Large intestine (tissue), 3 donors: ENCODE measurements around the gene MYO1A. TPM values are rescaled to one million over a fixed set of nuclear protein-coding genes. Genes with fewer than 3 reads are reported as not detected.

Experiments used
- DNase-seq, 2 donors: peaks; one replicate each; pipeline versions ENCODE4 v3.0.0 to v3.0.0-alpha.2; 2013
- H3K27ac ChIP-seq: one replicate; pipeline ENCODE4 v1.5.1; 2013; ENCODE audit warnings: low read length
- H3K27me3 ChIP-seq: 2 replicates; pipeline ENCODE4 v1.6.1; 2013; ENCODE audit warnings: low read length; ENCODE audit not compliant: control insufficient read depth, insufficient read depth
- H3K36me3 ChIP-seq: 2 replicates; pipeline ENCODE4 v1.6.1; 2013; ENCODE audit warnings: low read length; ENCODE audit not compliant: control insufficient read depth, insufficient read depth
- H3K4me1 ChIP-seq: one replicate; pipeline ENCODE4 v1.6.1; 2013; ENCODE audit warnings: low read length; ENCODE audit not compliant: control insufficient read depth, insufficient read depth
- H3K4me3 ChIP-seq: one replicate; pipeline ENCODE4 v1.5.1; 2013; ENCODE audit warnings: low read length
- H3K9me3 ChIP-seq: one replicate; pipeline ENCODE4 v1.6.1; 2013; ENCODE audit warnings: mild to moderate bottlenecking, low read depth, low read length, moderate library complexity; ENCODE audit not compliant: control insufficient read depth
- WGBS: methylation state at CpG from one replicate; pipeline ENCODE4 v1.1.5; 2013; ENCODE audit warnings: low lambda C conversion rate; ENCODE audit not compliant: insufficient coverage; 5-methylcytosine and 5-hydroxymethylcytosine counted together
- polyA plus RNA-seq: library from polyadenylated mRNA; unstranded; fragments of 120-200 nt; gene quantifications from one replicate; pipeline ENCODE4 v1.2.1, GENCODE V29; 2013

MYO1A gene
- polyA plus RNA-seq, 1 donor, result 385 TPM

DNA sequence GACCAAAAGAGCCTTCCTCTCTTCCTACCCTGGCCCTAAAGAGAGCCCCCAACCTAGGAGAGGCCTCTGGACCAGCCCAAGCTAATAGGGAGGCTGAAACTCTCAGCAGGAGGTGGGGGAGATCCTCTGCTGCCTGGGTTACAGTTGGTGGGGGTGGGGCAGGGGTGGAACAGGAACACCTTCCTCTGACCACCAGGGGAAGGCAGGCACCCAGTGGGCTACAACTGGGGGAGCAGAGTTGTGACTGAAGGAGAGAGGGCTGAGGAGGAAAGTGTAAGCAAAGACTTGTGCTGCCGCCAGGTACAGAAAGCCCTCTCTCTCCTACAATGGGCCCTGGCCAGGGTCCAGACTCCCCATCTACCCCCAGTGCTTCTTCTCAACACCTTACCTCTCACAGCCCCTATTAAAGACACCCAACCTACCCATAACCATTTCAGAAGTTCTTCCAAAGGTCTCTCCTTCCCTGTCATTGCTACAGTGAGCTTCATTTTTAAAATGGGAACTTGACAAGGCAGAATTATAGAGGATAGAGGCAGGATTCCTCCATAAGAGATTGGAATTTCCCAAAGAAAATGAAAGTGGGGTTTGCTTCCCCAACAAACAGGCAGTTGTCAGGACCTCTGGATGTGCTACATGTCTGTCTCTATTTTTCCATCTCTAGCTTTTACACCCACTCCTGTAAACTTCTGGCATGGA lies 1.4 kb downstream of the MYO1A start:
- Histone ChIP-seq H3K27ac (peak overlapping the region; percentile 81), H3K9me3 (no peaks in the 10 kb centered on the region), H3K27me3 (no peaks in the 10 kb centered on the region), H3K36me3 (peaks cover 39% of the 10 kb centered on the region), H3K4me1 (peaks cover 38% of the 10 kb centered on the region), H3K4me3 (peak overlapping the region; percentile 54)
- no peak for DNase-seq
- no CpG with 5 or more reads among the region's 1 CpG for WGBS

DNA sequence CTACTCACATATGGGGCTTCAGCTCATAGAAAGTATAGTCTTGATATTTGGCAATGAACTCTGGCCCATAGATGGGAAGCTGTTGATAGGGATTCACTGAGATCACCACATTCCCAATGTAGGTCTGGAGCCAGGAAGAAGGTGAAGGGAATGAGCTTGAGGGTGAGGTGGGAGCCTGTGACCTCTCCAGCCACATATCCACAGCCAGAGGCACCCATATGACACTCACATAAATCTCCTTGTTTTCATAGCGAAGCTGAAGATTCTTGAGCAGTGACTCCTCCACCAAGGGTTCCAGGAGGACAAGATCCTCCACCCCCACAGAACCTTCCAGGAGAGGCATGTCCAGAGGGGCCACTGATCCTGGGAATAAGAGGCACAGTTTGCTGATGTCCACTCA lies 1.9 kb downstream of the MYO1A start:
- peak overlapping the region; percentile 81 for H3K27ac ChIP-seq

DNA sequence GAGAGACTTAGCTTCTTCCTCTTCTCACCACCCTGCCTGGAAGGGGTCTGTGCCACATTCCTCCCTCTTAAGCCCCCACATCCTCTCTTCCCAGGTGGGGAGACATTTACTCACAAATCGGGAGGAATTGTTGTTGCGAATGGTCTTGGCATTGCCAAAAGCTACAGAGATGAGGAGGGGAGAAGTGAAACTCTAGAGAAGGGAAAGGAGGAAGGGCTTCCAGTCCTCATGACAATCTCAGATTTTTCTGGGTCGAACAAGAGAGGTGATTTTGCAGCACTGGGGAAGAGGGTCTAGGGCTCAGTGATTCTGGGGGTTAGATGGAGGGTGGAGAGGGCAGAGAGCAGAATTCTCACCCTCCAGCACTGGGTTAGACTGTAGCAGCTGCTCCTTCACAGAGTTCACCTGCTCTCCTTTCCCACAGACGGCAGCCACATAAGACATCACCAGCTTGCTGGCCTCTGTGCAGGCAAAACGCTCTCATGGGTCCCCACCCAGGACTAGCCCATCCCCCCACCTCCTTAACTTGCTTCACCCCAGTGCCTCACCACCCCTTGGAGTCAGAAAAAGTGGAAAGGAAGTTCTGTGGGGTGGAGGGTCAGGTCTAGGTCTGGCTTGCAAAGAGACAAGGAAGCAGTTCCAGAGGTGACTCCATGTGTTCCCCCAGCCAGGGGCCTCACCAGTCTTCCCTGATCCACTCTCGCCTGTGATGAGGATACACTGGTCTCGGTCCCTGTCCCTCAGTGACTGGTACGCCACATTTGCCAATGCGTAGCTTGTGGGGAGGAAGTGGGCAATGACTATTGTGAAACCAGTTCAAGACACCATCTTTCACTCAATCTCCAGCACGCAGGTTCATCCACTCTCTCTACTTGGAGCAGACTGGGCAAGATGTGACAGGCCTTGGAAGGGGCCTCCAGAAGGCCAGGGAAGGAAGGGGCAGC lies 2.7 kb downstream of the MYO1A start:
- H3K9me3 ChIP-seq, result no peaks in the 10 kb centered on the region
- H3K4me1 ChIP-seq, result peaks cover 38% of the 10 kb centered on the region
- H3K27ac ChIP-seq, result peak overlapping the region; percentile 81
- no CpG with 5 or more reads among the region's 10 CpGs for WGBS
- no peaks in the 10 kb centered on the region for H3K27me3 ChIP-seq
- no peak for DNase-seq
- H3K4me3 ChIP-seq, result peak overlapping the region; percentile 54
- peaks cover 53% of the 10 kb centered on the region for H3K36me3 ChIP-seq

More for the DNA sequence above, 1.9 kb downstream of the MYO1A start:
- peaks cover 45% of the 10 kb centered on the region for H3K36me3 ChIP-seq
- peaks cover 38% of the 10 kb centered on the region for H3K4me1 ChIP-seq
- no peak for DNase-seq
- no CpG with 5 or more reads among the region's 1 CpG for WGBS
- no peaks in the 10 kb centered on the region for H3K27me3 ChIP-seq
- H3K9me3 ChIP-seq, result no peaks in the 10 kb centered on the region
- H3K4me3 ChIP-seq, result peak overlapping the region; percentile 54

DNA sequence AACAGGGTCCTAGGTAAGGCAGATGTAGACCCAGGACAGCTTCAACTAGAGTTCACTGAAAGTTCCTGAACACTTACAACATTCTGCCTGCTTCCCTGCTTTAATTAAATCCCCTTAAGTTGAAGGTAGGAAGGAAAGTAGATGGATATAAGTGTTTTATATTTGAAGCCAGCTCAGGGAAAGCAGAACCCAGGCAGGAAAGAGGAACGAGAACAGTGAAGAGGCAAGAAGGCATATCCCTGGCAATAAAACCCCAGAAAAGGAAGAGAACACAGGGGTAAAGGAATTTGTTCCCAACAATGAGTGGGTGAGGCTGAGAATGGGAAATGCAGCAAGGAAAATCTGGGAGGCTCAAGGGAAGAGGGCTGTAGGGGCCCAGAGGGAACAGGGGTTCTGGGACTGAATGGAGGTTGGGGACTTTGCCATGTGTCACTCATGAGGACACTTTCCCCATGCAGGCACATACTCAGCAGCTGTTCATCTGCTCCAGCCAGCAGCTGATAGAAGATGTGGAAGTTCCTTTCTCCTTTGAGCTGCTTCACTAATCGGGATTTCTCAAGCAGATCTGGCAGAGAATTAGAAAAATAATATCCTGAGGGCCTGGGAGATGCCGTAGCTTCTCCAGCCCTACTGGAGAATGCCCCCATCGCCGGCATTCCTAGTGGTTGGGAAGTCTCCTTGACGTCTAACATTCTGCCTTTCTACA lies 3.7 kb downstream of the MYO1A start:
- Histone ChIP-seq H3K27me3 (no peaks in the 10 kb centered on the region), H3K4me3 (no peak overlapping the region), H3K36me3 (peaks cover 59% of the 10 kb centered on the region), H3K4me1 (peaks cover 34% of the 10 kb centered on the region), H3K9me3 (no peaks in the 10 kb centered on the region), H3K27ac (no peak overlapping the region)
- WGBS, result 73% methylated on average over 2 of the region's 6 CpGs
- no peak for DNase-seq

DNA sequence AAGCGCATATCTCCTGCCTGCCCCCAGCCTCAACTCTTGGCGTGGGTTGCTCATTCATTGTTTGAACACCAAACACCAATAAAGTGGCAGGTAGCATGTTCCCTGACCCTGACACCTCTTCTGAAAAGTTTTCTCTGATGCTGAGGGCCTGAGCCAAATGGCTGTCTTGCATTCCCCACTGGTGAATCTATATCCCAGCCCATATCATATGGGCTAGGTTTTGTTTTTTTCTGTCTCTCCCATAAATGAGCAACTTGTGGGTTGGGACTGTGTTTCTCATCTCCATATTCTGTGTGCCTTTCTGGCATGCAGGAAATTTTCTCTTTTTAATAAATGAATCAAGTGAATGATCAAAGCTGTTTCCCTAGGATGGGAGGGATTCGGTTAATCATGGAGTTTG lies 5.0 kb downstream of the MYO1A start:
- H3K9me3 ChIP-seq, result no peaks in the 10 kb centered on the region
- WGBS, result 100% methylated on average over 1 of the region's 3 CpGs
- H3K36me3 ChIP-seq, result peaks cover 72% of the 10 kb centered on the region
- DNase-seq, result no peak
- H3K4me3 ChIP-seq, result no peak overlapping the region
- H3K27ac ChIP-seq, result no peak overlapping the region
- H3K4me1 ChIP-seq, result peaks cover 23% of the 10 kb centered on the region
- H3K27me3 ChIP-seq, result no peaks in the 10 kb centered on the region

DNA sequence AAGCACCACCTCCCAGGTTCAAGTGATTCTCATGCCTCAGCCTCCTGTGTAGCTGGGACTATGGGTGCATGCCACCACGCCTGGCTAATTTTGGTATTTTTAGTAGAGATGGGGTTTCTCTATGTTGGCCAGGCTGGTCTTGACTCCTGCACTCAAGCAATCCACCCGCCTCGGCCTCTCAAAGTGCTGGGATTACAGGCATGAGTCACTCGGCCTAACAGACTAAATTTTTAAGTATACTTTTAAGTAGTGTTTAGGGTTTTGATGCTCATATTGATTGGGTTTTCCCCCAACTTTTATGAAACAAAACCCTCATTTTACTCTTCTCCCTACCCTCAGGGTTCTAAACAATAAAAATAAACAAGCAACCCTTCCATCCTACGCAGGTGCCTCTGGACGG lies 5.5 kb downstream of the MYO1A start:
- peaks cover 74% of the 10 kb centered on the region for H3K36me3 ChIP-seq
- H3K27ac ChIP-seq, result no peak overlapping the region
- H3K4me3 ChIP-seq, result no peak overlapping the region
- no peaks in the 10 kb centered on the region for H3K27me3 ChIP-seq
- DNase-seq, result no peak
- peaks cover 23% of the 10 kb centered on the region for H3K4me1 ChIP-seq
- H3K9me3 ChIP-seq, result no peaks in the 10 kb centered on the region
- WGBS, result 80% methylated on average over 1 of the region's 6 CpGs

DNA sequence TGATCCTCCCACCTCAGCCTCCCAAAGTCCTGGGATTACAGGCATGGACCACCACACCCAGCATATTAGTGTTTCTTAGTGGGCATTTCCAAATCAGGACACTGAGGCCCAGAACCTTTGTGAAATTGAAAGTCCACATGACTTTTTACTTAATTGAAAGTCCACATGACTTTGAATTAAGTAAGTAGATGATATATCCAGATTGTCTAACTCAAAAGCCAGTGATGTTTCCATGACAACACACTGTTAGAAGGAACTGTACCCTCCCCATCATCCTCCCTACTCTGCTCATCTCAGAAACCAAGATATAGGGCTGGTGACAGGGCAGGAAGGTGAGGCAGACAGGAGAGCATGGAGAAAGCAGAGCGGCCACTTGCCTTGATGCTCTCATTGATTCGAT lies 7.2 kb downstream of the MYO1A start:
- Histone ChIP-seq H3K4me1 (peaks cover 19% of the 10 kb centered on the region), H3K9me3 (no peaks in the 10 kb centered on the region), H3K4me3 (no peak overlapping the region), H3K27me3 (no peaks in the 10 kb centered on the region), H3K27ac (no peak overlapping the region), H3K36me3 (peaks cover 89% of the 10 kb centered on the region)
- WGBS, result no CpG with 5 or more reads among the region's 2 CpGs
- DNase-seq, result no peak

DNA sequence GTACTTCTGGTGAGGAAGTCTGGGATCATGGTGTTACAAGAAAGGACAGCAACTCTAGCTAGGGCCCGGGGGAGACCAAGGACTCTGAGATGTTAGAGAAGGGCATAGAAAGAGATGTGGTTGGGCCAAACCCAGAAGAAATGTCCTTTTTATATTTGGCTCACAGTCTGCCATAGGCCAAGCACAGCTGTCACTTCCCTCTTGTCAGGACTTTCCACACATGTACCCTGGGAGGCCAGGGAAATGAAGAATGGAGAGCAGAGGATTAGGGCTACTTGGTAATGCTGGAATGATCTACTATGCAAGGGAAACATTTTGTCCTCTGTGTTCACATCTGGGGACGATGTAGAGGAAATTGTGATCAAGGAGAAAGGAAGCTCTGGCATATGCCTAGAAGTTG lies 9.2 kb downstream of the MYO1A start:
- H3K36me3 ChIP-seq, result peaks cover 88% of the 10 kb centered on the region
- WGBS, result 80% methylated on average over 1 of the region's 2 CpGs

DNA sequence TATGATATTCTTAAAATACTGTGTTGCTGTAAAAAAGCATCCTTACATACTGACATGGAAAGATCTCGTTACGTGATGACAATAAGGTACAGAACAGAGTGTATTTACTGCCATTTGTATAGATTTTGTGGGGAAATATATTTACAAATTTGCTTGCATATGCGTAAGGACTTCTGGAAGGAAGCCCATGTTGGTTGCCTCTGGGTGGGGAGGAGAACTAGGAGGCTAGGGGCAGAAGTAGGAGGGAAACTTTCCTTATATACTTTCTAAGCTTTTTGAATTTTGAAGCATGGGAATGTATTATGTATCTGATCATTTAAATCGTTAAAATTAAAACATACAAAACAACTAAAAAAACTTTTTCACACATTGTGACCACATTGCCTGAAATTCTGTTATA lies 9.7 kb downstream of the MYO1A start:
- no peak for DNase-seq
- H3K9me3 ChIP-seq, result no peaks in the 10 kb centered on the region
- no peak overlapping the region for H3K27ac ChIP-seq
- no peak overlapping the region for H3K4me3 ChIP-seq
- WGBS, result 100% methylated on average over 1 of the region's 4 CpGs
- no peaks in the 10 kb centered on the region for H3K4me1 ChIP-seq
- H3K36me3 ChIP-seq, result peaks cover 89% of the 10 kb centered on the region
- no peaks in the 10 kb centered on the region for H3K27me3 ChIP-seq

More for the DNA sequence above, 9.2 kb downstream of the MYO1A start:
- Histone ChIP-seq H3K9me3 (no peaks in the 10 kb centered on the region), H3K27ac (no peak overlapping the region), H3K27me3 (no peaks in the 10 kb centered on the region), H3K4me3 (no peak overlapping the region), H3K4me1 (peaks cover 2% of the 10 kb centered on the region)
- no peak for DNase-seq
